Parathyroid adenoma (tissue), 2 donors: ENCODE results near the gene ZFP36L1.
A peak's percentile ranks its signal among the peaks of the same experiment; 100 is the strongest.

ENCODE experiments used
- H2AFZ ChIP-seq: fragments of 300-600 bp; sonication (generic); one replicate; pipeline ENCODE4 v1.7.0; 2017; ENCODE audit warnings: antibody characterized with exemption, mild to moderate bottlenecking
- H3K27ac ChIP-seq: fragments of 300-600 bp; sonication (generic); one replicate; pipeline ENCODE4 v1.7.0; 2017
- H3K27me3 ChIP-seq: fragments of 300-600 bp; sonication (generic); one replicate; pipeline ENCODE4 v1.7.0; 2017; ENCODE audit warnings: low read length; ENCODE audit not compliant: control insufficient read depth, insufficient read depth
- H3K36me3 ChIP-seq: fragments of 300-600 bp; sonication (generic); one replicate; pipeline ENCODE4 v1.7.0; 2017; ENCODE audit warnings: low read length; ENCODE audit not compliant: control insufficient read depth, insufficient read depth
- H3K4me1 ChIP-seq: fragments of 300-600 bp; sonication (generic); one replicate; pipeline ENCODE4 v1.7.0; 2017; ENCODE audit warnings: control low read depth
- H3K4me2 ChIP-seq: fragments of 300-600 bp; sonication (generic); one replicate; pipeline ENCODE4 v1.7.0; 2017; ENCODE audit warnings: low read length
- H3K4me3 ChIP-seq: fragments of 300-600 bp; sonication (generic); one replicate; pipeline ENCODE4 v1.7.0; 2017; ENCODE audit warnings: low read depth, low read length
- H3K79me2 ChIP-seq: fragments of 300-600 bp; sonication (generic); one replicate; pipeline ENCODE4 v1.7.0; 2017; ENCODE audit warnings: control low read depth
- H3K9ac ChIP-seq: fragments of 300-600 bp; sonication (generic); one replicate; pipeline ENCODE4 v1.7.0; 2017; ENCODE audit warnings: mild to moderate bottlenecking
- H3K9me3 ChIP-seq: fragments of 300-600 bp; sonication (generic); one replicate; pipeline ENCODE4 v1.7.0; 2017; ENCODE audit warnings: low read length; ENCODE audit not compliant: control insufficient read depth
- CTCF ChIP-seq: fragments of 300-600 bp; sonication (generic); IDR thresholded peaks from one replicate; pipeline ENCODE4 v1.7.0; 2017; ENCODE audit warnings: antibody characterized with exemption, mild to moderate bottlenecking
- donor health status: primary hyperparathyroidism.

ZFP36L1 gene

GRCh38 chr14:68792979-68793733, at the start of gene ZFP36L1:
TSS of gene ZFP36L1 (minus strand) at chr14:68793067. CDS start at chr14:68792938, 129 bp downstream.
- Histone ChIP-seq H3K27me3 (no peaks in the 10 kb centered on the region), H3K4me3 (peak within 1 kb of the TSS; percentile 100), H2AFZ (peak within 1 kb of the TSS; percentile 40)

GRCh38 chr14:68842298-68842697, 49.4 kb upstream of the ZFP36L1 start:
- TF ChIP-seq CTCF = no peak
- H3K9ac ChIP-seq = no peak overlapping the region
- no peaks in the 10 kb centered on the region for H3K27me3 ChIP-seq
- H3K4me3 ChIP-seq = no peak overlapping the region
- no peak overlapping the region for H3K27ac ChIP-seq
- H3K9me3 ChIP-seq = no peaks in the 10 kb centered on the region
- H2AFZ ChIP-seq = no peak overlapping the region
- no peaks in the 10 kb centered on the region for H3K4me1 ChIP-seq
- no peaks in the 10 kb centered on the region for H3K79me2 ChIP-seq
- no peak overlapping the region for H3K4me2 ChIP-seq
- no peaks in the 10 kb centered on the region for H3K36me3 ChIP-seq

More at GRCh38 chr14:68792979-68793733, at the start of gene ZFP36L1:
- Histone ChIP-seq H3K4me2 (peak within 1 kb of the TSS; percentile 99), H3K9me3 (no peaks in the 10 kb centered on the region), H3K27ac (peak within 1 kb of the TSS; percentile 97), H3K79me2 (peaks cover 4% of the 10 kb centered on the region), H3K36me3 (peaks cover 9% of the 10 kb centered on the region), H3K4me1 (no peaks in the 10 kb centered on the region), H3K9ac (peak within 1 kb of the TSS; percentile 3)
- TF ChIP-seq CTCF = no peak

GRCh38 chr14:68841016-68841809, 48.3 kb upstream of the ZFP36L1 start:
- Histone ChIP-seq H3K79me2 (no peaks in the 10 kb centered on the region), H3K4me3 (no peak overlapping the region), H3K36me3 (no peaks in the 10 kb centered on the region), H3K9ac (no peak overlapping the region), H3K4me2 (no peak overlapping the region), H3K9me3 (no peaks in the 10 kb centered on the region), H2AFZ (no peak overlapping the region), H3K4me1 (no peaks in the 10 kb centered on the region), H3K27ac (no peak overlapping the region), H3K27me3 (no peaks in the 10 kb centered on the region)
- TF ChIP-seq CTCF = no peak

GRCh38 chr14:68840454-68840853, 47.6 kb upstream of the ZFP36L1 start:
- Histone ChIP-seq H3K4me2 (no peak overlapping the region), H2AFZ (no peak overlapping the region), H3K9me3 (no peaks in the 10 kb centered on the region), H3K79me2 (no peaks in the 10 kb centered on the region), H3K4me1 (no peaks in the 10 kb centered on the region), H3K27me3 (no peaks in the 10 kb centered on the region), H3K4me3 (no peak overlapping the region), H3K9ac (no peak overlapping the region), H3K27ac (no peak overlapping the region), H3K36me3 (no peaks in the 10 kb centered on the region)
- TF ChIP-seq CTCF = no peak
